ENCODE measurements around the gene GP1BB.

- TF ChIP-seq, protein P1, sequence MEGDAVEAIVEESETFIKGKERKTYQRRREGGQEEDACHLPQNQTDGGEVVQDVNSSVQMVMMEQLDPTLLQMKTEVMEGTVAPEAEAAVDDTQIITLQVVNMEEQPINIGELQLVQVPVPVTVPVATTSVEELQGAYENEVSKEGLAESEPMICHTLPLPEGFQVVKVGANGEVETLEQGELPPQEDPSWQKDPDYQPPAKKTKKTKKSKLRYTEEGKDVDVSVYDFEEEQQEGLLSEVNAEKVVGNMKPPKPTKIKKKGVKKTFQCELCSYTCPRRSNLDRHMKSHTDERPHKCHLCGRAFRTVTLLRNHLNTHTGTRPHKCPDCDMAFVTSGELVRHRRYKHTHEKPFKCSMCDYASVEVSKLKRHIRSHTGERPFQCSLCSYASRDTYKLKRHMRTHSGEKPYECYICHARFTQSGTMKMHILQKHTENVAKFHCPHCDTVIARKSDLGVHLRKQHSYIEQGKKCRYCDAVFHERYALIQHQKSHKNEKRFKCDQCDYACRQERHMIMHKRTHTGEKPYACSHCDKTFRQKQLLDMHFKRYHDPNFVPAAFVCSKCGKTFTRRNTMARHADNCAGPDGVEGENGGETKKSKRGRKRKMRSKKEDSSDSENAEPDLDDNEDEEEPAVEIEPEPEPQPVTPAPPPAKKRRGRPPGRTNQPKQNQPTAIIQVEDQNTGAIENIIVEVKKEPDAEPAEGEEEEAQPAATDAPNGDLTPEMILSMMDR (IDR thresholded peaks at IDR 0.05; ENCODE audit: low read depth, low read length): no peak
- TF ChIP-seq EZH2phosphoT487 (IDR thresholded peaks at IDR 0.05; ENCODE audit: low read depth): no peak
Observed at GRCh38 chr22:19772673-19773469, 49.5 kb downstream of the GP1BB start.

All from OCI-LY3 (cell line).